Progenitor cell of endocrine pancreas (in vitro differentiated cells): ENCODE results near the gene FMN2. TPM values are rescaled to one million over a fixed set of nuclear protein-coding genes. Genes with fewer than 3 reads are reported as not detected.

Experiments used
- DNase-seq: peaks from one replicate; pipeline ENCODE4 v3.0.0; 2021; ENCODE audit warnings: low spot score; ENCODE audit not compliant: unreplicated experiment
- H3K27ac Mint-ChIP-seq: 2 replicates; pipeline ENCODE4 v1.8.0; 2021; ENCODE audit warnings: mild to moderate bottlenecking, moderate library complexity, mixed read lengths
- H3K27me3 Mint-ChIP-seq: 2 replicates; pipeline ENCODE4 v1.8.0; 2021; ENCODE audit warnings: mixed read lengths
- H3K36me3 Mint-ChIP-seq: 2 replicates; pipeline ENCODE4 v1.8.0; 2022; ENCODE audit warnings: mixed read lengths; ENCODE audit not compliant: insufficient read depth
- H3K4me1 Mint-ChIP-seq: 2 replicates; pipeline ENCODE4 v1.8.0; 2021; ENCODE audit warnings: low read depth, mixed read lengths
- H3K4me3 Mint-ChIP-seq: 2 replicates; pipeline ENCODE4 v1.8.0; 2021; ENCODE audit warnings: low read depth, mild to moderate bottlenecking, moderate library complexity, mixed read lengths
- H3K9me3 Mint-ChIP-seq: 2 replicates; pipeline ENCODE4 v1.8.0; 2021; ENCODE audit warnings: low read depth, mixed read lengths
- total RNA-seq: library from RNA; stranded (reverse); gene quantifications from 2 replicates; pipeline ENCODE4 v1.2.1, GENCODE V29; 2021
- TF ChIP-seq, protein P1 (sequence below): fragments of 200-600 bp; sonication (generic); IDR thresholded peaks from one replicate; pipeline ENCODE4 v1.5.0; 2021; ENCODE audit warnings: antibody characterized with exemption, mild to moderate bottlenecking; ENCODE audit not compliant: unreplicated experiment

The FMN2 gene
- total RNA-seq, 1 donor from 2014 or later = 3.2 TPM

DNA sequence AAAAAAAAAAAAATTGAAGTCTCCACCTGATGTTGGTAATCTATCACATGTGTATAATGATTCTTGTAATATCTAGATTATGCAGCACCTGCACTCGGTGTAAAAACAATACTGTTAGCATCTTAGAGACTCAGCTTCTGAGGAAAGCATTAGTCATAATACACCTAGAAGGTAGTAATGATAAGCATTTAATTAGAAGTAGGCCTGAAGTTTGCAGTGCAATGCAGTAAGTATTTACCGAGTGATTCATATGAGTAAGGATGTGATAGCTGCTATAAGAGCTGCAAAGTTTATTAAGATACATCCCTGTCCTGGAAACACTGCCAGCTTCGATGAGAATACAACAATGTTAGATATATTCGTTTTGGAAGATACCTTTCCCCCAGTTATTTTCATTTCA, 323.8 kb downstream of the FMN2 start:
- no peak for DNase-seq
- TF ChIP-seq, protein P1, sequence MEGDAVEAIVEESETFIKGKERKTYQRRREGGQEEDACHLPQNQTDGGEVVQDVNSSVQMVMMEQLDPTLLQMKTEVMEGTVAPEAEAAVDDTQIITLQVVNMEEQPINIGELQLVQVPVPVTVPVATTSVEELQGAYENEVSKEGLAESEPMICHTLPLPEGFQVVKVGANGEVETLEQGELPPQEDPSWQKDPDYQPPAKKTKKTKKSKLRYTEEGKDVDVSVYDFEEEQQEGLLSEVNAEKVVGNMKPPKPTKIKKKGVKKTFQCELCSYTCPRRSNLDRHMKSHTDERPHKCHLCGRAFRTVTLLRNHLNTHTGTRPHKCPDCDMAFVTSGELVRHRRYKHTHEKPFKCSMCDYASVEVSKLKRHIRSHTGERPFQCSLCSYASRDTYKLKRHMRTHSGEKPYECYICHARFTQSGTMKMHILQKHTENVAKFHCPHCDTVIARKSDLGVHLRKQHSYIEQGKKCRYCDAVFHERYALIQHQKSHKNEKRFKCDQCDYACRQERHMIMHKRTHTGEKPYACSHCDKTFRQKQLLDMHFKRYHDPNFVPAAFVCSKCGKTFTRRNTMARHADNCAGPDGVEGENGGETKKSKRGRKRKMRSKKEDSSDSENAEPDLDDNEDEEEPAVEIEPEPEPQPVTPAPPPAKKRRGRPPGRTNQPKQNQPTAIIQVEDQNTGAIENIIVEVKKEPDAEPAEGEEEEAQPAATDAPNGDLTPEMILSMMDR = no peak
- H3K36me3 Mint-ChIP-seq = no peaks in the 10 kb centered on the region
- no peaks in the 10 kb centered on the region for H3K4me1 Mint-ChIP-seq
- no peaks in the 10 kb centered on the region for H3K27me3 Mint-ChIP-seq
- no peak overlapping the region for H3K4me3 Mint-ChIP-seq
- H3K27ac Mint-ChIP-seq = no peak overlapping the region
- H3K9me3 Mint-ChIP-seq = no peaks in the 10 kb centered on the region

DNA sequence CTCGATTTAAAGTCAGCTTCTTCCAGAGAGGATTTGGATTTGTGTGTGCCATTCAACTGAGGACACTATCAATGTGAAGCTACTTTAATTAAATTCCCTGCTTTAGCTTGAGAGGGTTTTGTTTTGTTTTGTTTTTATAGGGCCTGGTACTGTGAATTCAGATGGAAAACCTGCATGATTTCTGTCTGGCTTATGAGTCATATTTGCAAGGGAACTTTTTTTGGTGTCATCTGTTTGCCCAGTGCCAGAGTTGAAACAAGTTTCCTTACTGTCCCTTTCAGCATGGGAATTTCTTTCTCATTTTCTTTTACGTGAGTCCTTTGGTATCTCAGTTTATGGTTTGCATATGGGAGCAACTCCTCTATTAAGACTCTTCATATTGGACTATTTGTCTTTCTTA, 325.6 kb downstream of the FMN2 start:
- no peaks in the 10 kb centered on the region for H3K27me3 Mint-ChIP-seq
- H3K27ac Mint-ChIP-seq = no peak overlapping the region
- H3K4me3 Mint-ChIP-seq = no peak overlapping the region
- TF ChIP-seq, protein P1 = no peak
- no peaks in the 10 kb centered on the region for H3K36me3 Mint-ChIP-seq
- no peak for DNase-seq
- H3K9me3 Mint-ChIP-seq = no peaks in the 10 kb centered on the region
- no peaks in the 10 kb centered on the region for H3K4me1 Mint-ChIP-seq

DNA sequence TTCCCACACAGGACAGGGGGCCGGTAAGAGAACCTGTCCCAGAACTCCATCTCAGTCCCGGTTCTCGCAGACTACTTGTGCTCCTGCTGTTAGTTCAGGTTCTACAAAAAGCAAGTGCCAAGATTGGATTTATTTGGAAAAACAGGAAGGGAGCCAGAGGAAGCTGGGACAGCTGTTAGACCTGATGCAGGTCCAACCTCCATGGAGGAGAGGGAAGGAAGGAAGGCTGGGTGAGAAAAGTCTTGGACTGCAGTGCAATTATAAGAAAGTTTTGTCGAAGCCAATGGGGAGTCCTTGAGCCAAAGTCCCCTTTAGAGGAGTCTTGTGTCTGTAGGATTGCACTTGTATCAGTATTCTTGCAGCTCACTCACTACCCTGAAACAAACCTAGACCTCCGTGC, 329.1 kb downstream of the FMN2 start:
- DNase-seq = no peak
- H3K36me3 Mint-ChIP-seq = no peaks in the 10 kb centered on the region
- no peak overlapping the region for H3K27ac Mint-ChIP-seq
- H3K9me3 Mint-ChIP-seq = no peaks in the 10 kb centered on the region
- no peak overlapping the region for H3K4me3 Mint-ChIP-seq
- H3K27me3 Mint-ChIP-seq = no peaks in the 10 kb centered on the region
- H3K4me1 Mint-ChIP-seq = no peaks in the 10 kb centered on the region
- TF ChIP-seq, protein P1 = no peak

DNA sequence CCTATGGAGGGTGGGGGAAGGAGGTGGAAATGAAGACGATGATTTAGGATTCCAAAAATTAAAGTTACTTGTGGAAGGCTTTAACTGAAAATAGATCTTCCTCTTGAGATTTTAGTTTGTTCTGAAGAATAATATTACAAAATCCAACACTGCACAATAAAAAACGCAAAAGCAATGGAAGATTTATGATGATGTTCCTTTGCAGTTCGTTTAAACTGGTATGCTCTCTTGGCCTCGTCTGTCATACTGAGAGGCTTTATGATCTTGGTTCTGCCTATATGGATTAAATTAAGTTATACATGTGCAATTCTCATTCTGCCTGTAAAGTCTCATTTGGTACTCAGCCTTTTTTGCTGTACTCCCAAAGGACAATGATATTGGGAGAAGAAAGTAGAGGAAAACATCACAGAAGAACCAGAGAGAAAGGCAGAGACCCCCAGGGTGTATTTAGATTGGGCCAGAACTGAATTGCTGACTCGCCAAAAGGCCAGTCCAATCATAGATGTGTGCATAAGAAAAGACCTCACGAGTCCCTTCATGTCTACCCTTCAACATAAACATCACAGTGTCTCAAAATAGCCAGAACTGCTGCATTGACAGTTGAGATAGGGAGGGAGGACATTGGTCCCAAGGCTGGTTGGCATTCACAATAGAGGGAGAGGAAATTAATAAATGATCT, 331.7 kb downstream of the FMN2 start:
- TF ChIP-seq, protein P1 = no peak
- H3K27me3 Mint-ChIP-seq = no peaks in the 10 kb centered on the region
- H3K4me1 Mint-ChIP-seq = no peaks in the 10 kb centered on the region
- no peaks in the 10 kb centered on the region for H3K36me3 Mint-ChIP-seq
- no peak overlapping the region for H3K4me3 Mint-ChIP-seq
- H3K9me3 Mint-ChIP-seq = no peaks in the 10 kb centered on the region
- H3K27ac Mint-ChIP-seq = peak overlapping the region; percentile 10
- DNase-seq = no peak

DNA sequence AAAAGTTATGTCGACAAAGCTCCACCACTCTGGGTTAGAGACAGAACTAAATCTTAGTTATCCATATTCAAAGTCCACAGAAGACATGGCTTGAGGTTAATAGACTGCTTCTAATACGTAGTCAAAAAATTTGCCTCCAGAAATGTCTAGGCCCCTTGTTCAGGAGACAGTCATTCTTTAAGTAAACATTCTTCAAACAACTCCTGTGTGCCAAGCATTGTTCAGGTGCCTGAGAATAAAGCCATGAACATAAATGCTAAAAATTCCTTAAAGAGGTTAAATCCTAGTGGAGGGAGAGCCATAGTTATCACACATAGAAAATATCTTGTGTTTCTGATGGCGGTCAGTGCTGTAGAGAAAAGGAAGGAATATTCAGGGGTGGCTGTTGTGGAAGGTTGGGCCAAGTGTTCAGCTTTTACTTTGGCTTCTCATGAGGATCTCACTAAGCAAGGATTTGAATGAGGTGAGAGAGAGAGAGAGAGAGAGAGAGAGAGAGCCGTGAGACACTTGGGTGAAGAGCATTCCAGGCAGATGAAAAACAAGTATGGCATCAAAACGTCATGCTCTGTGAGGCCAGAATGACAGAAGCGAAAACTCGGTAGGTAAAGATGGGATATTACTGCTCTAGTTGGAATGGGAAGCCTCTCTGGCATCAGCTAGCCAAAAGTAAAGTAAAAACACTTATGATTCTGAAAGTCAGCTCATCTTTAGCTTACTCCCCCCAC, 333.2 kb downstream of the FMN2 start:
- TF ChIP-seq, protein P1 = no peak
- Mint-ChIP-seq H3K4me1 (no peaks in the 10 kb centered on the region), H3K4me3 (no peak overlapping the region), H3K27ac (no peak overlapping the region), H3K27me3 (no peaks in the 10 kb centered on the region), H3K36me3 (no peaks in the 10 kb centered on the region), H3K9me3 (no peaks in the 10 kb centered on the region)
- DNase-seq = no peak
